IMR-90 (cell line): ENCODE results near the gene COL23A1.

Experiments
- CTCF ChIP-seq: conservative IDR thresholded peaks from 2 replicates; pipeline ENCODE4 v1.5.1; 2012; ENCODE audit warnings: mild to moderate bottlenecking, low read depth, low read length, improper control_type of control experiment
- FOS ChIP-seq: fragments of 150-350 bp; IDR thresholded peaks from 2 replicates; pipeline ENCODE4 v1.6.1; 2016; ENCODE audit warnings: low read depth, low read length
- RCOR1 ChIP-seq: IDR thresholded peaks from 2 replicates; pipeline ENCODE4 v1.6.1; 2012; ENCODE audit warnings: mild to moderate bottlenecking, low read length, improper control_type of control experiment; ENCODE audit not compliant: insufficient replicate concordance

GRCh38 chr5:178284996-178285395 is 305.2 kb downstream of the COL23A1 start:
- TF ChIP-seq CTCF = no peak
- no peak for TF ChIP-seq FOS
- no peak for TF ChIP-seq RCOR1
